GM12878 (cell line): ENCODE results near the gene FSHR. TPM values are rescaled to one million over a fixed set of nuclear protein-coding genes. Genes with fewer than 3 reads are reported as not detected.

Source experiments
- ATAC-seq: fragments of 200-7000 bp; cut with Tn5 transposase; 3 replicates; pipeline ENCODE4 v1.9.1; 2020; ENCODE audit warnings: mild to moderate bottlenecking, moderate library complexity
- BruUV-seq: library from RNA; stranded (reverse); fragments of 400-500 nt; replicated peaks from 2 replicates; lab custom pipeline; 2021; lab: Mats Ljungman, UMichigan
- CTCF ChIA-PET: fragments of 300-600 bp; sonication (Branson Sonifier 250); formaldehyde crosslinking; extraction: SDS; loops from one replicate; lab custom pipeline; 2021; ENCODE audit warnings: inconsistent platforms; lab: Yijun Ruan, JAX
- POLR2A ChIA-PET: fragments of 350-600 bp; formaldehyde crosslinking; extraction: SDS; loops from one replicate; lab custom pipeline; 2021; ENCODE audit warnings: inconsistent platforms; lab: Charles Lee
- RAD21 ChIA-PET: fragments of 300-600 bp; sonication (Branson Sonifier 250); formaldehyde crosslinking; loops from one replicate; lab custom pipeline; 2023; ENCODE audit warnings: antibody characterized with exemption; ENCODE audit not compliant: unreplicated experiment; lab: Charles Lee
- SMC1A ChIA-PET: fragments of 300-600 bp; sonication (Branson Sonifier 250); formaldehyde crosslinking; loops from one replicate; lab custom pipeline; 2023; ENCODE audit not compliant: unreplicated experiment, uncharacterized antibody; lab: Charles Lee
- DNase-seq: peaks from one replicate; pipeline ENCODE4 v3.0.0-alpha.2; 2011; ENCODE audit warnings: low read depth, low spot score
- FAIRE-seq: peaks from 3 replicates; lab custom pipeline; 2011; peaks lifted over from hg19 to GRCh38; lab: Jason Lieb, UNC
- H2AFZ ChIP-seq: 2 replicates; pipeline ENCODE4 v1.6.0; 2011; ENCODE audit warnings: low read depth, low read length, control low read depth; ENCODE audit not compliant: control insufficient read depth
- H3K27ac ChIP-seq: 2 replicates; pipeline ENCODE4 v1.5.1; 2011; ENCODE audit warnings: control low read depth; ENCODE audit not compliant: control insufficient read depth, insufficient read depth
- H3K27me3 ChIP-seq, 2 experiments: replicated peaks in 1 of 2; 2 replicates each; pipeline versions ENCODE4 v1.6.0 to v1.6.1; 2011; ENCODE audit warnings: low read length in 1 of 2; ENCODE audit not compliant: control insufficient read depth in 2 of 2, insufficient read depth in 2 of 2
- H3K36me3 ChIP-seq, 2 experiments: 2 replicates each; pipeline ENCODE4 v1.5.1; 2011; ENCODE audit warnings: low read length in 1 of 2; ENCODE audit not compliant: control insufficient read depth in 2 of 2, insufficient read depth in 2 of 2
- H3K4me1 ChIP-seq: 2 replicates; pipeline ENCODE4 v1.6.1; 2011; ENCODE audit warnings: mild to moderate bottlenecking, low read length, moderate library complexity, mixed read lengths; ENCODE audit not compliant: control insufficient read depth, insufficient read depth
- H3K4me2 ChIP-seq: 2 replicates; pipeline ENCODE4 v1.6.0; 2011; ENCODE audit warnings: control low read depth; ENCODE audit not compliant: control insufficient read depth, insufficient read depth
- H3K4me3 ChIP-seq: fragments of 200-600 bp; sonication (generic); 2 replicates; pipeline ENCODE4 v1.5.1; 2016
- H3K79me2 ChIP-seq: 2 replicates; pipeline ENCODE4 v1.6.0; 2011; ENCODE audit warnings: low read length; ENCODE audit not compliant: control insufficient read depth, insufficient read depth
- H3K9ac ChIP-seq: 2 replicates; pipeline ENCODE4 v1.8.0; 2011; ENCODE audit warnings: low read length, control low read depth, mixed read lengths; ENCODE audit not compliant: control insufficient read depth, insufficient read depth
- H3K9me3 ChIP-seq: replicated peaks from 3 replicates; pipeline ENCODE4 v1.5.1; 2011; ENCODE audit warnings: mild to moderate bottlenecking, low read length; ENCODE audit not compliant: control insufficient read depth, insufficient read depth
- H4K20me1 ChIP-seq: 2 replicates; pipeline ENCODE4 v1.6.0; 2011; ENCODE audit not compliant: control insufficient read depth, insufficient read depth
- ATF2 ChIP-seq: IDR thresholded peaks from 2 replicates; pipeline ENCODE4 v1.6.1; 2012; ENCODE audit warnings: low read length, inconsistent platforms
- BCL11A ChIP-seq: IDR thresholded peaks from 2 replicates; pipeline ENCODE4 v1.6.1; 2011; ENCODE audit warnings: low read depth, low read length
- ESRRA ChIP-seq: IDR thresholded peaks from 2 replicates; pipeline ENCODE4 v1.6.1; 2012; ENCODE audit warnings: mild to moderate bottlenecking, low read length, improper control_type of control experiment
- GATAD2B ChIP-seq: fragments of 450-650 bp; conservative IDR thresholded peaks from 2 replicates; pipeline ENCODE4 v1.6.1; 2017; ENCODE audit warnings: low read depth, mild to moderate bottlenecking, moderate library complexity
- MTA2 ChIP-seq: fragments of 450-650 bp; IDR thresholded peaks from 2 replicates; pipeline ENCODE4 v1.6.1; 2016; ENCODE audit warnings: low read depth, mild to moderate bottlenecking, moderate library complexity
- NR2F1 ChIP-seq: fragments of 450-650 bp; conservative IDR thresholded peaks from 2 replicates; pipeline ENCODE4 v1.6.1; 2017; ENCODE audit warnings: mild to moderate bottlenecking
- PRDM15 ChIP-seq: fragments of 450-650 bp; formaldehyde crosslinking; IDR thresholded peaks from 2 replicates; pipeline ENCODE4 v1.4.0; 2020; ENCODE audit warnings: mild to moderate bottlenecking, moderate library complexity
- RAD51 ChIP-seq: fragments of 450-650 bp; IDR thresholded peaks from 2 replicates; pipeline ENCODE4 v1.6.1; 2016; ENCODE audit warnings: moderate library complexity, mild to moderate bottlenecking, inconsistent platforms
- REST ChIP-seq: IDR thresholded peaks from 2 replicates; pipeline ENCODE4 v1.6.1; 2012; ENCODE audit warnings: mild to moderate bottlenecking, low read depth, low read length
- TCF7 ChIP-seq: IDR thresholded peaks from 2 replicates; pipeline ENCODE4 v1.6.1; 2014; ENCODE audit warnings: antibody characterized with exemption, borderline replicate concordance
- WGBS: methylation state at CpG from one replicate; pipeline ENCODE4 v1.1.6; 2016; ENCODE audit warnings: low lambda C conversion rate; ENCODE audit not compliant: insufficient replicate concordance, insufficient coverage; ENCODE audit errors: missing lambda C conversion rate; 5-methylcytosine and 5-hydroxymethylcytosine counted together
- in situ Hi-C: fragments of 300-500 bp; cut with MboI; formaldehyde crosslinking; loops from 9 replicates; pipeline ENCODE4 v1.14.3; 2018; ENCODE audit warnings: mixed read lengths
- intact Hi-C: fragments of 100-400 bp; cut with micrococcal nuclease; formaldehyde crosslinking; loops from one replicate; pipeline ENCODE4 v1.14.2; 2022; ENCODE audit not compliant: unreplicated experiment
- polyA plus RNA-seq, 11 experiments: library from polyadenylated mRNA; depleted of rRNA in 4 of 11; unstranded in 6 of 11; stranded (reverse) in 5 of 11; fragments of >200 nt; fragmentation: Nextera tagmentation in 4 of 11; fragmentation: Illumina TruSeq in 1 of 11; extraction: Ambion mirVana in 4 of 11; extraction: Trizol in 1 of 11; gene quantifications; 1 replicate in 1 of 11; 2 replicates in 10 of 11; pipeline versions ENCODE4 v1.2.1 to v1.2.3, GENCODE V29; 2011 to 2016; ENCODE audit warnings: inconsistent platforms in 2 of 11, missing spikeins in 2 of 11, low read depth in 1 of 11
- total RNA-seq, 4 experiments: library from RNA; depleted of rRNA in 3 of 4; stranded (reverse); fragments of >200 nt in 3 of 4; fragmentation: Illumina TruSeq in 1 of 4; extraction: Trizol in 1 of 4; gene quantifications; 2 replicates each; pipeline versions ENCODE4 v1.2.1 to v1.2.3, GENCODE V29; 2013 to 2021

The FSHR gene
- total and polyA plus RNA-seq, 10 of the 15 experiments (the other 5 are each of a cell fraction or from before 2014, with no cell fraction given): not detected

GRCh38 chr2:49167131-49167530 lies 12.8 kb upstream of the FSHR start:
- BruUV-seq: no TSS peak
- in situ Hi-C loops: no loop called here
- FAIRE-seq: no peak
- H3K9ac ChIP-seq: no peak overlapping the region
- no peaks in the 10 kb centered on the region for H3K9me3 ChIP-seq
- no peak for TF ChIP-seq NR2F1
- no peak for TF ChIP-seq ATF2
- no peak overlapping the region for H3K27ac ChIP-seq
- RAD21 ChIA-PET: no interaction called here
- no peaks in the 10 kb centered on the region for H4K20me1 ChIP-seq
- no peaks in the 10 kb centered on the region for H3K36me3 ChIP-seq
- intact Hi-C loops: no loop called here
- ATAC-seq: no peak
- no peak overlapping the region for H2AFZ ChIP-seq
- no peak for DNase-seq
- no peak overlapping the region for H3K4me2 ChIP-seq
- CTCF ChIA-PET: interaction anchor here (0.7 kb wide), 1 partner anchor 1147 kb away, joined by 3 read pairs; no protein-coding TSS in a partner anchor
- no peaks in the 10 kb centered on the region for H3K79me2 ChIP-seq
- no peaks in the 10 kb centered on the region for H3K4me1 ChIP-seq
- H3K27me3 ChIP-seq: no peaks in the 10 kb centered on the region
- POLR2A ChIA-PET: no interaction called here
- SMC1A ChIA-PET: no interaction called here
- H3K4me3 ChIP-seq: no peak overlapping the region

- H3K4me3 ChIP-seq: no peak overlapping the region
- FAIRE-seq (no peak), ATAC-seq (no peak), DNase-seq (no peak)
- in situ Hi-C loops: no loop called here
- no peak overlapping the region for H3K9ac ChIP-seq
- H3K27ac ChIP-seq: no peak overlapping the region
- ChIA-PET RAD21 (no interaction called here), POLR2A (no interaction called here), SMC1A (interaction anchor here (0.5 kb wide), 1 partner anchor 62 kb away, joined by 3 read pairs; no protein-coding TSS in a partner anchor), CTCF (no interaction called here)
- WGBS: 2% methylated on average over 3 of the region's 3 CpGs
- H3K9me3 ChIP-seq: no peaks in the 10 kb centered on the region
- H3K27me3 ChIP-seq: no peaks in the 10 kb centered on the region
- intact Hi-C loops: no loop called here
- no peaks in the 10 kb centered on the region for H3K79me2 ChIP-seq
- no TSS peak for BruUV-seq
- no peak overlapping the region for H3K4me2 ChIP-seq
- no peaks in the 10 kb centered on the region for H3K4me1 ChIP-seq
- H3K36me3 ChIP-seq: no peaks in the 10 kb centered on the region
- H4K20me1 ChIP-seq: no peaks in the 10 kb centered on the region
- no peak overlapping the region for H2AFZ ChIP-seq
- TF ChIP-seq TCF7 (no peak), GATAD2B (no peak), PRDM15 (CRISPR knock-in tag) (no peak), MTA2 (no peak), ESRRA (no peak), RAD51 (no peak), REST (no peak), BCL11A (no peak)
Observed at GRCh38 chr2:49165662-49166061, 11.3 kb upstream of the FSHR start.
